ENCODE measurements around the gene PIGQ.

PIGQ gene

DNA sequence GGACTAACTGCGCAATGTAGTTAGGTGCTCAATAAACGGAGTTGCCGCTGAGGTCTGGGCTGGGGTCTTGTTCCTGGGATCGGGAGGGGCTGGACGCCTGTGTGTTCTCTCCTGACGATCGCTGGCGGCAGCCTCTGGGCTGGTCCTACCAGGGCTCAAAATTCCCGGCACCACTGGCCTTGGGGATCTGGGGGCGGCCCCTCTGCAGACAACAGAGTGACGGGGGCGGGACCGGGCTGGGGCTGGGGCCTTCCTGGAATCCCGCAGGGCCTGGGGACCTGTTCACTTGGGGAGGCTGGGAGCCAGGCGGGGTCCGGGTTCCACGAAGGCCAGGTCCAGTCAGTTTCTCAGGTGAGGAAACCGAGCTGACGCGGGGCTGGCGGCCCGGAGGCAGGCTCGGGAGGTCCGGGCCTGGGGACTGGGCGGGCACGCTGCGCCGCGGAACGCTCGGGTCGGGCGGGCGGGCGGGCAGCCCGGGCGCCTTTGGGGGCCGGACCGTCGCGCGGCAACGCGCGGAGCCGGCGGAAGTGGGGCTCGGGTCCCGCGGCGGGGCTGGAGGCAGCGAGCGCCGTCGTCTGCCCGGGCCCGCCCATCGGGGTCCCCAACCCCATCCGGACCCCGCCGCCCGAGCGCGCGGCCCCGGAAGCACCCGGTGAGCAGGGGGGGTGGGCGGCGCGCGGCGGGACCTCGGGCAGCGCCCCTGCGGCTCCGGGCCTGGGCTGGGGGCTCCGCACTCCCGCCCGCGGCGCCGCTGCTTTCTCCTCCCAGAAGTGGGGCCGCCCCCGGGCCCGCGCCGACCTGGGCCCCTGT lies at the start of gene PIGQ:
TSS of gene PIGQ (plus strand) at position 524 of the 810 bp plus-strand sequence. CDS start 4,107 bp downstream, outside the sequence.
- peak; percentile 68 to 78 (median 68) for DNase-seq

- no peak for DNase-seq
These were observed 48.9 kb upstream of the PIGQ start for GRCh38 chr16:520847-521246.

DNA sequence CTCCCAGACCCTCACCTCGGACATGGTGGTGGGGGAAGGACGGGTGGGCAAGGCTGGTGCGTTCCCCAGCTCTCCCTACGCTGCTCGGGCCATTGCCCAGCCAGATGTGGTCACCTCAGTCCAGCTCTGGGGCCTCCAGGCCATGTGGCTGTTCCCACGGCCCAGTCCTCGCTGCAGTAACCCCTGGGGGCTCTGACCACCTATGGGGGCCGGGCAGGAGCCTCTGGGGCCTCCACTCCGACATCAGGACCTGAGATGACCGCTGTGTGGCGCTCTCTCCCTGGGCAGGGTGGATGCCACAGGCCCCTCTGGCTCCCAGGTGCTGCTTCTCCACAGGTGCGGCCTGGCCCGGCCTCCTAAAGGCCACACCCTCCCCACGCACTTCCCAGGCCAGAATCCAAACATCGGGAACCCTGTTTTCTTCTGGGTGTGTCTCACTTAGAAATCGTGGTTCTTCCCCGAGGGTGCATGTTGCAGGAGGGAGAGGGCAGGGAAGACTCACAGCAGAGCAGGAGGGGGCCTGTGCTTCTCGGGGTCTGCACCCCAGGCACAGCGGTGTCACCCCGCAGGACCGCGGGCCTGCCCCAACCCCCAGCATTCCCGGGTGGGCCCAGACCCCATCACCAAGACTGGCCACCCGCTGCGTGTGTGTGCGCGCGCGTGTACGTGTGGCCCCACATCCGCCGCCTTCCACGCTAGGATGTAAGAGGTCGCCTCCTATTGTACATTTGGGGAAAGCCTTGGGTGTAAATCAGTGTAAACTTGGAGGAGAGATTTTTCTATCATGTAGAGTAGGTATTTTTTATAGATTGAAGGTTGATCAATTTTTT lies 48.2 kb upstream of the PIGQ start:
- no peak for DNase-seq

GRCh38 chr16:522320-523096 lies 47.3 kb upstream of the PIGQ start:
- DNase-seq = no peak

DNA sequence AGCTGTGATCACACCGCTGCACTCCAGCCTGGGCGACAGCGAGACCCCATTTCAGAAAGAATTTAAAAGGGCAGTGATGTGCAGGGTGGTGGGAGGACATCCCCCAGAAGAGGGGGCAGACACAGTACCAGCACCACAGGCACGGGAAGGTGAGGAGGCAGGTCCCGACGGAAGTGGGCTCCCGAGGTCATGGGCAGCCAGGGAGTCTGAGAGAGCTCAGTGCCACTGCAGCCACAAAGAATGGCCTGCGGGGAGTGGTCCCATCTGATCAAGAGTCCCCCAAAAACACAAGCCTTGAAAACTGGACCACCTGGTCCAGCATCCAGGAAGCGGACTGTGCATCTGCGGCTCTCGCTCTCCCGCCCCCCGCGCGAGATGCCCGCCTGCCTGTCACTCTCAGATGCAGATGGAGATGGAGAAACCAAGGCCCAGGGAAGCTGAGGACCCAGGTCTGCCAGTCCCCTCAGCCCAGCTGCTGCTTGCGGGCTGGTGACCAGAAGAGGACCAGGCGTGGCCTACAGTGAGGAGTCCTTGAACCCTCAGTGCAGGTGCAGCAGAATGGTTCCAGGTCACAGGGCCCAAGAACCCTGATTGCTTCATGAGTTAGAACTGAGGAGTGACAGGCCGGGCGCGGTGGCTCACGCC lies 46.5 kb upstream of the PIGQ start:
- DNase-seq = no peak

GRCh38 chr16:524274-525040 lies 45.3 kb upstream of the PIGQ start:
- DNase-seq = no peak

DNA sequence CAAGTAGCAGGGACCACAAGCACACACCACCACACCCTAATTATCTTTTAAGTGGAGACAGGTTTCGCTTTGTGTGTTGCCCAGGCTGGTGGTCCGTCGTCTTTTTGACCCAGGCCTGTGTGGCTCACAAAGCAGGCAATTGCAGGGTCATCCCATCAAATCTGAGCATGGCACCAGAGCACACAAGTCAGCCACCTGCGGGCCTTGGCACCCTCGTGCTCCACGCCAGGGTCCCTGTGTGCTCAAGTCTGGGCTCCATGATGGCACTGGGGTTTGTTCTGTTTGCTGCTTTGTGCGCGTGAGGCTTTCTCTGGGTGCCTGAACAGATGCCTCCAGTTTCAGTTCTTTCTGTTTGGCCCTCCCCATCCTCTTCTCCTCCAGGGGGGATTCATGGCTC lies 44.6 kb upstream of the PIGQ start:
- no peak for DNase-seq

DNA sequence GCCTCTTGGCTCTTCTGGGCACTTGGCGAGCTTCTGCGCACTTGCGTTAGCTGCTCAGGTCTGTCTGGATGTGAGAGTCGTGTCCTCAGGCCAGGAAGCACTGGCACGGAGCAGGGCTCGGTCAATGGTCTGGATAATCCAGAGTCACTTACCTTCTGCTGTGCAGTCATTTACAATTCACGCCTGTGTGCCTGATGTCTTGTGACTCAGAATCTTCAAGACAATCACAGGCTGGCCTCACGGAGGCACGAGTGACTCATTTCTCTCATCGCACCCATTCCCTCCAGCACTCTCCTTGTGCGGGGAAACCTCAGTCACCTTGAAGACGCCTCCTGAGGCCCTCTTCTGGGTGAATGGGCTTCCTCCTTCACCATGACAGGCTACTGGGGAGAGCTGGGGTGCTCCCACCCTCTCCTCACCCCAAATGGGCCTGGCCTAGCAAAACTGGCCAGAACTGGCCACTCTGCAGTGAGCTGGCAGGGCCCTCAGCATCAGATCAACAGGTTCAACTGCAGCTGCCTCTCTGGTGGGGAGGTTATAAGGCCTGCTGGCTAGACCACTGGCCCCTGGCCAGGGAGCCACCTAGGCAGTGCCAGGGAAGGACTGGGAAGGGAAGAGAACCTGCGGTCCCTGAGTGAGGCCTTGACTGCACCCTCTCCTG lies 44.1 kb upstream of the PIGQ start:
- peak in 1 of 3 experiments; percentile 13 for DNase-seq

DNA sequence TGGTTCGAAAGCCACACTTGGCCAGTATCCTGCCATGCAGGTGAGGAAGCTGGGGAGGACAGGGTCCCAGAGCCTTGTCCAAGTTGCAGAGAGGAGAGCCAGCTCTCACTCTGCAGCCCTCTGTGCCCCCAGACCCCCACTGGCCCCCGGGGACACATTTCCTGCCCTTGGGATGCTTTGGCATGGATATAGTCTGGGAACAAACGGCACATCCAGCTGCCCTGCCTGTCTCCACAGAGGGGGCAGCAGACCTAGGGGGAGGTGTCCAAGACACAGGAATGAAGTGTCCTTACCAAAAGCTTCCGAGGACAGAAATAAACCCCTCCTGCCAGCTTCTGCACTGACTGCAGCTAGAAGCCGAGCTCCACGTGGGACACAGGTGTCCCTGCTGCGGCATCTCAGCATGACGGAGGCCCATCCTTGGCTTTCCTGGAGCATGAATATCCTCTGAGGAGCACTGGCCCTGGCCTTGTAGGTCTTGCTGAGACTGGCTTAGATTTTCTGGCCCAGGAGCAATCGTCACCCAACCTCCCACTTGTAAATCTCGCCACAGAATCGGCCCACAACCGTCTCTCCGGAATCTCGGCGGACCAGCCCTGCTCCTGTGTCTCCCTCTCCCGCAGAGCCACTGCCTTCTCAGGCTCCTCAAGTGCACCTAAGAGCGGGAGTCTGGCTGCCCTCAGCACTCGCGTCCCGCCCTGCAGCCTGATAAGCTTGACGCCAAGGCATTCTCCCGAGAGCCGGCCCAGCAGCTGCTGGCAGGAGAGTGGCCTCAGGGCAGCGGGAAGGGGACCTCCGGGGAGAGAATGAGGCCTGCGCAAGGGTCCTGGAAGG lies 43.4 kb upstream of the PIGQ start:
- peak; percentile 54 to 84 (median 81) for DNase-seq

DNA sequence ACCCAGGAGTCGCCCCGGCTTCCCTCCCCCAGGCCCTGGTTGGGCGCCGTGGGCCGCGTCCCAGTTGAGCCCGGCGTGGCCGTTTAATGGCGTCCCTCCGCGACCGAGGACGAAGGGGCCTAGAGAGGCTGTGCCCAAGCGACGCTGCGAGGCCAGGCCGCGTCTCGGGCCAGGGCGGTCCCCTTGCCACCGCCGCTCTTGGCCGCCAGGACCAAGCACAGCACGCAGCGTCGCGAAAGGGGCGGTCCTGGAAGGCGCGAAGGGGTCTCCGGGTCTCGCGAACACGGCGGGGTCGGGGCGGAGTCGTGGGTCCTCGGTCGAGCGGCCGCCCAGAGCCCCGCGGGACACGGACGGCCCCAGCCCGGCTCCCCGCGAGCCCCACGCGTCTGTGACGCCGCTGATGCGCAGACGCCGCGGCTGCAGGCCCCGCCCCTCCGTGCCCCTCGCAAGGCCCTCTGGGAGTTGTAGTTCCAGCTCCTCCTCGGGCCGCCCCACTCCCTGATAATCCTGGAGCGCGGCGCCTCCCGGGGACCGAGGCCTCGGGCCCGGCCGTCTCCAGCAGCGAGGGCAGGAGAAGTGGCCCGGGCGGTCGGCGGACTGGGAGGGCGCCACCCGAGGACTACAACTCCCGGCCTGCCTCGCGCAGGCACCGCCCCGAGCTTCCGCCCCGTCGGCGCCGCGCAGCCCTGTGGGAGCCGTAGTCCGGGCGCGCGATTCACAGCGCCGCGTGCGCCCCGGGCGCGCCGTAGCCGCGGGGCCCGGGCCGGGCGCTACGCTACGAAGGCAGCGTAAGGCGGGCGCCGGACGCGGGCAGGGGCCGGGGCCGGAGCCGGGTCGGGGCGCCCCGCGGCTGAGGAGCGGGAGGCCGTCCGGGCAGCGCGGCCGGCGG lies 42.5 kb upstream of the PIGQ start, which contains the start of gene CAPN15:
TSS of gene CAPN15 (plus strand) at position 698 of the 889 bp plus-strand sequence. CDS start 19,127 bp downstream, outside the sequence.
- DNase-seq = peak; percentile 93 to 99 (median 97)

- DNase-seq = peak in 2 of 3 experiments; percentile 38 to 43
These were observed 41.4 kb upstream of the PIGQ start for GRCh38 chr16:528111-529011.

DNA sequence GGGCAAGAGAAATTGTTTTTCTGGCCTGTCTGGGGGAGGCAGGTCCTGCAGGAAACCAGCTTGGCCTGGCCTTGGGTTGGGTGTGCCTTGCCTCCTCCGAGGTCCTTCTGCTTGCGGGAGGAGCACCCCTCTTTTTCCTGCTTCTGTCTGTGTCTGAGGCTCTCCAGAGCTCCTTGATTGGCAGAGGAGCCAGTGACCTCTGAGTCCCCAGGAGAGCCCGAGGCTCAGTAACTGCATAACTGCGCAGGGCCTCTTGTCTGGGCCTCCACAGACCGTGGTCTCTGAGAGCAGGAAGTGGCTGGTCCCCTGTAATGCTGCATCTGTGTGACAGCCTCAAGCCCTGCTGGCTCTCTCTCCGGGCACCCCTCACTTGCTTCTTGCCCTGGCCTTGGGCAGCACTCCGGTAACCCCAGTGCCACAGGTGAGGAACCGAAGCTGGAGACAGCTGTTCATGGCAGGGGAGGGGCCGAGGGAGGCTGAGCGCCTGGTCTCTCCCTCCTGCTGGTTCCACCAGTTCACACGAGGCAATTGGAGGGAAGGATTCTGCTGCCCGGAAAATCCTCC lies 40.7 kb upstream of the PIGQ start:
- DNase-seq = no peak

- DNase-seq = no peak
These were observed 39.5 kb upstream of the PIGQ start for GRCh38 chr16:530111-530817.

GRCh38 chr16:531494-532125 lies 38.2 kb upstream of the PIGQ start:
- DNase-seq = no peak

- DNase-seq = no peak
These were observed 36.2 kb upstream of the PIGQ start for GRCh38 chr16:533391-534123.

GRCh38 chr16:534135-534534 lies 35.6 kb upstream of the PIGQ start:
- DNase-seq = no peak
